Measurements from ENCODE around the gene FOXE3. TPM values are rescaled to one million over a fixed set of nuclear protein-coding genes. Genes with fewer than 3 reads are reported as not detected.

The FOXE3 gene
- total RNA-seq, 1 experiment from 2014 or later = not detected

DNA sequence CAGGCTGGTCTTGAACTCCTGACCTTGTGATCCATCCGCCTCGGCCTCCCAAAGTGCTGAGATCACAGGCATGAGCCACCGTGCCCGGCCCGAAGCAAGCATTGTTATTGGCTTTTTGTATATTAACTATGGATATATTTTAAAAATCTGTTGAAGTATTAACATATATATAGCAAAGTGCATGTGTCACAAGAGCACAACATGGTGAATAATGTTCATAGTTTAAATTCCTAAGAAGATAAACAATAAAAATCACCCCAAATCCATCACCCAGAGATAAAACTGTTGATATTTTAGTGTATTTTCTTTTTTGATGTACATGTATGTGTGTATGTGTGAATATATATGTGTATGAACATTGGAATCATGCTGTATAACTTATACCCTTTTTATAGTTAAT lies 9.1 kb upstream of the FOXE3 start:
- Mint-ChIP-seq H3K4me1 (ENCODE audit: insufficient read depth, unreplicated experiment) (peaks cover 38% of the 10 kb centered on the region), H3K27ac (ENCODE audit: low read depth, unreplicated experiment) (no peak overlapping the region), H3K27me3 (ENCODE audit: insufficient read depth, unreplicated experiment) (no peaks in the 10 kb centered on the region), H3K36me3 (ENCODE audit: insufficient read depth, unreplicated experiment) (no peaks in the 10 kb centered on the region), H3K4me3 (ENCODE audit: unreplicated experiment) (no peak overlapping the region), H3K9me3 (ENCODE audit: unreplicated experiment) (no peaks in the 10 kb centered on the region)
- TF ChIP-seq, protein P1, sequence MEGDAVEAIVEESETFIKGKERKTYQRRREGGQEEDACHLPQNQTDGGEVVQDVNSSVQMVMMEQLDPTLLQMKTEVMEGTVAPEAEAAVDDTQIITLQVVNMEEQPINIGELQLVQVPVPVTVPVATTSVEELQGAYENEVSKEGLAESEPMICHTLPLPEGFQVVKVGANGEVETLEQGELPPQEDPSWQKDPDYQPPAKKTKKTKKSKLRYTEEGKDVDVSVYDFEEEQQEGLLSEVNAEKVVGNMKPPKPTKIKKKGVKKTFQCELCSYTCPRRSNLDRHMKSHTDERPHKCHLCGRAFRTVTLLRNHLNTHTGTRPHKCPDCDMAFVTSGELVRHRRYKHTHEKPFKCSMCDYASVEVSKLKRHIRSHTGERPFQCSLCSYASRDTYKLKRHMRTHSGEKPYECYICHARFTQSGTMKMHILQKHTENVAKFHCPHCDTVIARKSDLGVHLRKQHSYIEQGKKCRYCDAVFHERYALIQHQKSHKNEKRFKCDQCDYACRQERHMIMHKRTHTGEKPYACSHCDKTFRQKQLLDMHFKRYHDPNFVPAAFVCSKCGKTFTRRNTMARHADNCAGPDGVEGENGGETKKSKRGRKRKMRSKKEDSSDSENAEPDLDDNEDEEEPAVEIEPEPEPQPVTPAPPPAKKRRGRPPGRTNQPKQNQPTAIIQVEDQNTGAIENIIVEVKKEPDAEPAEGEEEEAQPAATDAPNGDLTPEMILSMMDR (IDR thresholded peaks at IDR 0.05; ENCODE audit: unreplicated experiment) = no peak
- POLR2A ChIA-PET = interaction anchor here (0.9 to 3.6 kb wide), 6 partner anchors 8 to 217 kb away, joined by 3 to 21 read pairs (median 4); partner anchors contain the start of gene PDZK1IP1
- intact Hi-C loops (cut with micrococcal nuclease) = no loop called here
- BruUV-seq (replicated peaks) = no TSS peak
- no peak for DNase-seq (ENCODE audit: unreplicated experiment)
- CTCF ChIA-PET = interaction anchor here (0.6 to 4.1 kb wide), 7 partner anchors 14 to 319 kb away, joined by 3 to 38 read pairs (median 3); no protein-coding TSS in a partner anchor

DNA sequence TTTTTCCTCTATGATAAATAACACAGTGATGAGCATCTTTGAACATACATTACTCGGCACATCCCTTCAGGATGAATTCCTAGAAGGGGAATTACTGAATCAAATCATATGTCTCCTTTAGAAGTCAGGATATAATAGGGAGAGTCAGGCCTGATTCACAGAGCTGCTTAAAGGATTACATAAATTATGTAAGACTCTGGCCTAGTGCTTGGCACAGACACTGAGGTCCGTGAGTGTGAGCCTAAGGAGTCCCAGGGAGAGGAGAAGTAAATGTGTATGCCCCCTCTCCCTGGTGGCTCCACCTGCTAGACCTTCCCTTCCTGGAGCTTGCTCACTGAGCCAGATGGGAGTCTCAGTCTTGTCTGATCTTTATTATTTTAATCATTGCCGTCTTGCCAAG lies 8.6 kb upstream of the FOXE3 start:
- Mint-ChIP-seq H3K27me3 (ENCODE audit: insufficient read depth, unreplicated experiment) (no peaks in the 10 kb centered on the region), H3K27ac (ENCODE audit: low read depth, unreplicated experiment) (no peak overlapping the region), H3K36me3 (ENCODE audit: insufficient read depth, unreplicated experiment) (no peaks in the 10 kb centered on the region), H3K4me3 (ENCODE audit: unreplicated experiment) (no peak overlapping the region), H3K9me3 (ENCODE audit: unreplicated experiment) (no peaks in the 10 kb centered on the region), H3K4me1 (ENCODE audit: insufficient read depth, unreplicated experiment) (peaks cover 38% of the 10 kb centered on the region)
- no peak for DNase-seq (ENCODE audit: unreplicated experiment)
- CTCF ChIA-PET = interaction anchor here (0.6 to 4.1 kb wide), 11 partner anchors 14 to 654 kb away, joined by 3 to 38 read pairs (median 3); no protein-coding TSS in a partner anchor
- intact Hi-C loops (cut with micrococcal nuclease) = no loop called here
- POLR2A ChIA-PET = interaction anchor here (0.9 to 3.6 kb wide), 6 partner anchors 9 to 218 kb away, joined by 3 to 21 read pairs (median 4); partner anchors contain the start of gene PDZK1IP1
- no TSS peak for BruUV-seq (replicated peaks)
- TF ChIP-seq, protein P1 (IDR thresholded peaks at IDR 0.05; ENCODE audit: unreplicated experiment) = no peak

DNA sequence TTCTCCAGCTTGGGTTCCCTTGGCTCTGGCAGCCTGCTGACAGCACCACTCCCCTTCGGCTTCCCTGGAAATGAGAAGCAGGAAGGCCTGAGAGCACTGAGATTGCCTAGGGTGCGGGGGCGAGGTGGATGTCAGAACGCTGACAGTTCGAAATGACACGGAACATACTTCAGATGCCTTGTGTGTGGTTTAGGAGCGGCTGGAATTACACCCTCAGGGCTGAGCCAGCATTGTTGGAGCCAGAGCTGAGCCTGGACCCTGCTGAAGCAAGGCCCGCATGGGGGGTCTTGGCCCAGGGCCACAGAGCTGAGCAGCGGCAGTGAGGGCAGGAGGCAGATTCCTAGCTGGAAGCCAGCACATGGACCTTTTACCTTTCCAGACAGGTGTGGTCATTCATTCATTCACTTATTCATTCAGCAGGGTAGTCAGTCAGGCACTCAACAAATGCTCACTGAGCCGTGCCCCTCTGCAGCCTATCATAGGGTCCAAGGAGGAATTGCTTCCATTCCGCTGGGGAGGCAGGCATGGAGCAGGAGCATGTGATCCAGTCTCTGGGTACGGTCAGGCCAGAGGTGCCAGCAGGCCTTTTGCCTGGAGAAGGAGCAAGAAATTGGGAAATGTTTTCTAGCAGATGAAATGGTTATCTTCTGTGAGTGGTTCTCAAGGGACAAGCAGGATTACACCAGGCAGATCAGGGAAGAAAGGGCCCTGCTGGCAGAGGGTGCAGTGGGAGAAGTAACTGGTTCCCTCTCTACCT lies 6.6 kb upstream of the FOXE3 start:
- H3K4me1 Mint-ChIP-seq (ENCODE audit: insufficient read depth, unreplicated experiment) = peaks cover 38% of the 10 kb centered on the region
- CTCF ChIA-PET = interaction anchor here (1.0 to 4.1 kb wide), 7 partner anchors 12 to 317 kb away, joined by 3 to 38 read pairs (median 8); no protein-coding TSS in a partner anchor
- POLR2A ChIA-PET = interaction anchor here (0.6 to 3.6 kb wide), 7 partner anchors 9 to 28 kb away, joined by 3 to 21 read pairs (median 5); partner anchors contain the start of gene FOXD2
- TF ChIP-seq, protein P1 (IDR thresholded peaks at IDR 0.05; ENCODE audit: unreplicated experiment) = no peak
- DNase-seq (ENCODE audit: unreplicated experiment) = peak; percentile 83
- H3K27me3 Mint-ChIP-seq (ENCODE audit: insufficient read depth, unreplicated experiment) = no peaks in the 10 kb centered on the region
- H3K4me3 Mint-ChIP-seq (ENCODE audit: unreplicated experiment) = peak overlapping the region; percentile 42
- intact Hi-C loops (cut with micrococcal nuclease) = no loop called here
- BruUV-seq (replicated peaks) = no TSS peak
- no peaks in the 10 kb centered on the region for H3K36me3 Mint-ChIP-seq (ENCODE audit: insufficient read depth, unreplicated experiment)
- no peaks in the 10 kb centered on the region for H3K9me3 Mint-ChIP-seq (ENCODE audit: unreplicated experiment)
- H3K27ac Mint-ChIP-seq (ENCODE audit: low read depth, unreplicated experiment) = peak overlapping the region; percentile 68

DNA sequence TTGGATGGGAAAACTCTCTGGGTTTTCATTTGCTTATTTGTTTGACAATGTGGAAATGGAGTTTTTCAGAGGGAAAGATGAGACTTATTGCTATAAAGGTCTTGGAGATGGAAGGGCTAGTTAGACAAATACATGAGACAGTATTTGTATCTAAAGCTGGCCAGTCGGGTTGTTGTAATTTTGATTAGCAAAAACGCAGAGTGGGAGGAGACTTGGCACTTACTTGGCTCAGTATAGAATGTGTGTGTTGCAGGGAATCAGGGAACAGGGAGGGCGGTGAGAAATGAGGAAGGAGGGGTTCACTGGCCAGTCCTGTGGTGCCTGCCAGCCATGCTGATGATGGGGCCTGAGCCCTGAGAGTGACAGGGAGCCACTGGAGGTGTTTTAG lies 6.0 kb upstream of the FOXE3 start:
- H3K36me3 Mint-ChIP-seq (ENCODE audit: insufficient read depth, unreplicated experiment) = no peaks in the 10 kb centered on the region
- peak overlapping the region; percentile 68 for H3K27ac Mint-ChIP-seq (ENCODE audit: low read depth, unreplicated experiment)
- H3K4me1 Mint-ChIP-seq (ENCODE audit: insufficient read depth, unreplicated experiment) = peaks cover 38% of the 10 kb centered on the region
- peak; percentile 27 for DNase-seq (ENCODE audit: unreplicated experiment)
- no peak overlapping the region for H3K4me3 Mint-ChIP-seq (ENCODE audit: unreplicated experiment)
- H3K9me3 Mint-ChIP-seq (ENCODE audit: unreplicated experiment) = no peaks in the 10 kb centered on the region
- CTCF ChIA-PET = interaction anchor here (1.4 to 4.1 kb wide), 3 partner anchors 12 to 316 kb away, joined by 3 to 38 read pairs (median 18); no protein-coding TSS in a partner anchor
- no peaks in the 10 kb centered on the region for H3K27me3 Mint-ChIP-seq (ENCODE audit: insufficient read depth, unreplicated experiment)
- TF ChIP-seq, protein P1 (IDR thresholded peaks at IDR 0.05; ENCODE audit: unreplicated experiment) = no peak
- BruUV-seq (replicated peaks) = no TSS peak
- POLR2A ChIA-PET = interaction anchor here (0.6 to 3.6 kb wide), 7 partner anchors 10 to 28 kb away, joined by 3 to 21 read pairs (median 5); partner anchors contain the start of gene FOXD2
- intact Hi-C loops (cut with micrococcal nuclease) = no loop called here

All from MCF 10A (cell line).